Femur (tissue), 1 donor: ENCODE results near the gene PPP1R10.

Experiments used
- DNase-seq: peaks from one replicate; pipeline ENCODE4 v3.0.0-alpha.2; 2017

Gene PPP1R10

GRCh38 chr6:30555816-30556065, 61.3 kb downstream of the PPP1R10 start:
- peak; percentile 89 for DNase-seq

GRCh38 chr6:30554962-30555815, 61.9 kb downstream of the PPP1R10 start:
- peak; percentile 79 for DNase-seq

GRCh38 chr6:30554404-30554803, 62.6 kb downstream of the PPP1R10 start:
- no peak for DNase-seq
